Effector memory CD4-positive, alpha-beta T cell (primary cell): ENCODE results near the gene CCDC124.

ENCODE experiments used
- DNase-seq, 3 donors: peaks; one replicate each; pipeline ENCODE4 v3.0.0-alpha.2; 2020
- H3K27ac ChIP-seq: 2 replicates; pipeline ENCODE4 v1.7.0; 2013; ENCODE audit warnings: mild to moderate bottlenecking, low read length, moderate library complexity; ENCODE audit not compliant: insufficient read depth, poor library complexity, severe bottlenecking
- H3K27me3 ChIP-seq: replicated peaks from 2 replicates; pipeline ENCODE4 v1.7.0; 2013; ENCODE audit warnings: mild to moderate bottlenecking, low read length; ENCODE audit not compliant: insufficient read depth, control insufficient read depth, poor library complexity, severe bottlenecking
- H3K36me3 ChIP-seq: 2 replicates; pipeline ENCODE4 v1.7.0; 2013; ENCODE audit warnings: mild to moderate bottlenecking, low read length, moderate library complexity; ENCODE audit not compliant: control insufficient read depth, insufficient read depth
- H3K4me1 ChIP-seq: 2 replicates; pipeline ENCODE4 v1.7.0; 2013; ENCODE audit warnings: low read length, mild to moderate bottlenecking; ENCODE audit not compliant: control insufficient read depth, insufficient read depth, poor library complexity, severe bottlenecking
- H3K4me3 ChIP-seq: 2 replicates; pipeline ENCODE4 v1.7.0; 2013; ENCODE audit warnings: low read length, low read depth, mild to moderate bottlenecking; ENCODE audit not compliant: insufficient read depth, poor library complexity, severe bottlenecking
- H3K9me3 ChIP-seq: 2 replicates; pipeline ENCODE4 v1.7.0; 2013; ENCODE audit warnings: mild to moderate bottlenecking, low read length, moderate library complexity; ENCODE audit not compliant: control insufficient read depth

Gene CCDC124

GRCh38 chr19:17953316-17953801 lies 20.5 kb downstream of the CCDC124 start:
- no peaks in the 10 kb centered on the region for H3K9me3 ChIP-seq
- peaks cover 49% of the 10 kb centered on the region for H3K4me1 ChIP-seq
- peaks cover 64% of the 10 kb centered on the region for H3K27me3 ChIP-seq
- DNase-seq, result no peak
- no peaks in the 10 kb centered on the region for H3K36me3 ChIP-seq
- no peak overlapping the region for H3K27ac ChIP-seq
- H3K4me3 ChIP-seq, result no peak overlapping the region

- H3K36me3 ChIP-seq, result no peaks in the 10 kb centered on the region
- H3K4me3 ChIP-seq, result no peak overlapping the region
- no peak for DNase-seq
- H3K4me1 ChIP-seq, result peaks cover 44% of the 10 kb centered on the region
- H3K9me3 ChIP-seq, result no peaks in the 10 kb centered on the region
- H3K27ac ChIP-seq, result no peak overlapping the region
- peaks cover 60% of the 10 kb centered on the region for H3K27me3 ChIP-seq
Measured at GRCh38 chr19:17953869-17954268, 21.1 kb downstream of the CCDC124 start.

GRCh38 chr19:17954401-17954800 lies 21.6 kb downstream of the CCDC124 start:
- H3K27me3 ChIP-seq, result peaks cover 55% of the 10 kb centered on the region
- DNase-seq, result no peak
- no peaks in the 10 kb centered on the region for H3K36me3 ChIP-seq
- peaks cover 39% of the 10 kb centered on the region for H3K4me1 ChIP-seq
- H3K27ac ChIP-seq, result no peak overlapping the region
- no peak overlapping the region for H3K4me3 ChIP-seq
- no peaks in the 10 kb centered on the region for H3K9me3 ChIP-seq

GRCh38 chr19:17957149-17957849 lies 24.5 kb downstream of the CCDC124 start:
- Histone ChIP-seq H3K36me3 (no peaks in the 10 kb centered on the region), H3K27me3 (peaks cover 26% of the 10 kb centered on the region), H3K4me1 (peaks cover 10% of the 10 kb centered on the region), H3K9me3 (no peaks in the 10 kb centered on the region), H3K4me3 (no peak overlapping the region), H3K27ac (no peak overlapping the region)
- no peak for DNase-seq

GRCh38 chr19:17957885-17958284 lies 25.1 kb downstream of the CCDC124 start:
- no peak overlapping the region for H3K4me3 ChIP-seq
- H3K4me1 ChIP-seq, result peaks cover 4% of the 10 kb centered on the region
- H3K36me3 ChIP-seq, result no peaks in the 10 kb centered on the region
- H3K9me3 ChIP-seq, result no peaks in the 10 kb centered on the region
- DNase-seq, result no peak
- peaks cover 20% of the 10 kb centered on the region for H3K27me3 ChIP-seq
- no peak overlapping the region for H3K27ac ChIP-seq

GRCh38 chr19:17963936-17964691 lies 31.3 kb downstream of the CCDC124 start:
- Histone ChIP-seq H3K9me3 (no peaks in the 10 kb centered on the region), H3K27me3 (peaks cover 14% of the 10 kb centered on the region), H3K4me3 (no peak overlapping the region), H3K27ac (no peak overlapping the region), H3K36me3 (no peaks in the 10 kb centered on the region), H3K4me1 (peaks cover 4% of the 10 kb centered on the region)
- no peak for DNase-seq

- H3K27ac ChIP-seq, result no peak overlapping the region
- H3K4me3 ChIP-seq, result no peak overlapping the region
- peaks cover 14% of the 10 kb centered on the region for H3K27me3 ChIP-seq
- peaks cover 4% of the 10 kb centered on the region for H3K4me1 ChIP-seq
- no peaks in the 10 kb centered on the region for H3K9me3 ChIP-seq
- DNase-seq, result no peak
- H3K36me3 ChIP-seq, result no peaks in the 10 kb centered on the region
Measured at GRCh38 chr19:17965370-17966128, 32.7 kb downstream of the CCDC124 start.

- Histone ChIP-seq H3K27me3 (peaks cover 14% of the 10 kb centered on the region), H3K4me1 (peaks cover 4% of the 10 kb centered on the region), H3K4me3 (no peak overlapping the region), H3K27ac (no peak overlapping the region), H3K36me3 (no peaks in the 10 kb centered on the region), H3K9me3 (no peaks in the 10 kb centered on the region)
- DNase-seq, result no peak
Measured at GRCh38 chr19:17966129-17966483, 33.3 kb downstream of the CCDC124 start.

GRCh38 chr19:17966550-17967256 lies 33.9 kb downstream of the CCDC124 start, which contains the start of gene KCNN1:
Gene KCNN1 (plus strand): TSS chr19:17967107. CDS start chr19:17973889, 6,782 bp downstream.
- Histone ChIP-seq H3K4me1 (peaks cover 4% of the 10 kb centered on the region), H3K9me3 (no peaks in the 10 kb centered on the region), H3K27ac (no peak within 1 kb of the TSS), H3K4me3 (no peak within 1 kb of the TSS), H3K36me3 (no peaks in the 10 kb centered on the region), H3K27me3 (peaks cover 14% of the 10 kb centered on the region)
- DNase-seq, result no peak
